Activated naive CD4-positive, alpha-beta T cell treated with anti-CD3 and anti-CD28 coated beads for 36 hours (primary cell): ENCODE data around the gene TDRKH. TPM values are rescaled to one million over a fixed set of nuclear protein-coding genes. Genes with fewer than 3 reads are reported as not detected.

Experiments
- total RNA-seq, 2 experiments: library from RNA; stranded (reverse); gene quantifications; one replicate each; pipeline ENCODE4 v1.2.3, GENCODE V29; 2021

TDRKH gene
- total RNA-seq, 2 experiments from 2014 or later, result 22.0 to 22.5 TPM

Other genes starting within 250 kb of the TDRKH start
- 10 to 100 TPM; 22.9 to 23.6 TPM for gene SNX27, start 178.4 kb downstream of the TDRKH start, total RNA-seq
- gene CELF3, start 73.7 kb downstream of the TDRKH start, total RNA-seq, result not detected
- not detected for gene RIIAD1, start 69.0 kb downstream of the TDRKH start, total RNA-seq
- 100 to 1,000 TPM; 157 to 160 TPM for gene MRPL9, start 27.0 kb downstream of the TDRKH start, total RNA-seq
- under 1 TPM in 1 of 2 experiments, not detected in 1; 0.07 TPM for gene LINGO4, start 14.9 kb upstream of the TDRKH start, total RNA-seq
- 1 to 10 TPM; 1.4 to 1.6 TPM for gene RORC, start 41.3 kb upstream of the TDRKH start, total RNA-seq
- 1 to 10 TPM; 2.3 to 2.7 TPM for gene C2CD4D, start 49.3 kb upstream of the TDRKH start, total RNA-seq
- not detected for gene THEM5, start 63.2 kb upstream of the TDRKH start, total RNA-seq
- gene THEM4, start 119.0 kb upstream of the TDRKH start, total RNA-seq, result 10 to 100 TPM; 20.1 to 22.0 TPM
- 100 to 1,000 TPM; 159 to 170 TPM for gene S100A10, start 203.4 kb upstream of the TDRKH start, total RNA-seq
- gene S100A11, start 246.5 kb upstream of the TDRKH start, total RNA-seq, result 100 to 1,000 TPM; 229 to 235 TPM